Lower leg skin (tissue), 4 donors: ENCODE measurements around the gene DIS3L2. TPM values are rescaled to one million over a fixed set of nuclear protein-coding genes. Genes with fewer than 3 reads are reported as not detected.
"Not testable (repeated sequence)": the region's sequence is repeated elsewhere in the genome, so short reads cannot be mapped to it uniquely, and the experiment has no call there.

Experiments used
- DNase-seq, 2 donors: peaks; one replicate each; pipeline ENCODE4 v3.0.0-alpha.2; 2019; ENCODE audit warnings: low spot score in 2 of 2
- H3K4me3 ChIP-seq: fragments of 200-600 bp; sonication (generic); 2 replicates; pipeline ENCODE4 v1.5.1; 2017; ENCODE audit warnings: mild to moderate bottlenecking, low read depth; ENCODE audit not compliant: poor library complexity, severe bottlenecking
- CTCF ChIP-seq, 3 donors: fragments of 450-650 bp; IDR thresholded peaks; one replicate each; pipeline ENCODE4 v1.5.1; 2016; ENCODE audit warnings: antibody characterized with exemption in 3 of 3, mild to moderate bottlenecking in 3 of 3, moderate library complexity in 2 of 3
- POLR2A ChIP-seq, 2 donors: fragments of 450-650 bp; IDR thresholded peaks; one replicate each; pipeline ENCODE4 v1.6.1; 2016 to 2017; ENCODE audit warnings: antibody characterized with exemption in 2 of 2, mild to moderate bottlenecking in 1 of 2, moderate library complexity in 1 of 2
- WGBS, 2 donors: methylation state at CpG; one replicate each; pipeline ENCODE4 v1.1.5; 2018; 5-methylcytosine and 5-hydroxymethylcytosine counted together
- intact Hi-C: fragments of 100-400 bp; cut with DNase I; formaldehyde crosslinking; loops from one replicate; pipeline ENCODE4 v1.15.0; 2023; ENCODE audit warnings: low total_unique reads
- total RNA-seq, 4 donors: library from RNA; depleted of rRNA; stranded (reverse); fragments of >200 nt; gene quantifications; one replicate each; pipeline ENCODE4 v1.1.0, GENCODE V29; 2016

DIS3L2 gene
- total RNA-seq, 4 donors from 2014 or later: 26.4 to 39.0 (median 34.4) TPM

DNA sequence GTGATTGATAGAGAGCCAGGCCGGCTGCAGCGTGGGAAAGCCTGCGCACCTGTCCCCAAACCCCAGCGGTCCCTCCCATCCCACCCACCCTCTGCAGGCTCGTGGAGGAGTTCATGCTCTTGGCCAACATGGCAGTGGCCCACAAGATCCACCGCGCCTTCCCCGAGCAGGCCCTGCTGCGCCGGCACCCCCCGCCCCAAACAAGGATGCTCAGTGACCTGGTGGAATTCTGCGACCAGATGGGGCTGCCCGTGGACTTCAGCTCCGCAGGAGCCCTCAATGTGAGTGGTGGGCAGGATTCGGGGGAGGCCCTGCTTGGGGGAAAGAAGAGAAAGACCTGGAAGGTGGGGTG lies 368.2 kb downstream of the DIS3L2 start:
- no peak for TF ChIP-seq POLR2A (IDR thresholded peaks at IDR 0.05)
- TF ChIP-seq CTCF (IDR thresholded peaks at IDR 0.05): no peak
- DNase-seq: no peak
- no peak overlapping the region for H3K4me3 ChIP-seq
- intact Hi-C loops: loop anchor here (5.0 kb wide), 1 partner anchor 402 kb away; the partner anchor contains the start of gene NPPC
- WGBS, 2 donors: 94 to 95% methylated on average over 15 of the region's 15 CpGs

DNA sequence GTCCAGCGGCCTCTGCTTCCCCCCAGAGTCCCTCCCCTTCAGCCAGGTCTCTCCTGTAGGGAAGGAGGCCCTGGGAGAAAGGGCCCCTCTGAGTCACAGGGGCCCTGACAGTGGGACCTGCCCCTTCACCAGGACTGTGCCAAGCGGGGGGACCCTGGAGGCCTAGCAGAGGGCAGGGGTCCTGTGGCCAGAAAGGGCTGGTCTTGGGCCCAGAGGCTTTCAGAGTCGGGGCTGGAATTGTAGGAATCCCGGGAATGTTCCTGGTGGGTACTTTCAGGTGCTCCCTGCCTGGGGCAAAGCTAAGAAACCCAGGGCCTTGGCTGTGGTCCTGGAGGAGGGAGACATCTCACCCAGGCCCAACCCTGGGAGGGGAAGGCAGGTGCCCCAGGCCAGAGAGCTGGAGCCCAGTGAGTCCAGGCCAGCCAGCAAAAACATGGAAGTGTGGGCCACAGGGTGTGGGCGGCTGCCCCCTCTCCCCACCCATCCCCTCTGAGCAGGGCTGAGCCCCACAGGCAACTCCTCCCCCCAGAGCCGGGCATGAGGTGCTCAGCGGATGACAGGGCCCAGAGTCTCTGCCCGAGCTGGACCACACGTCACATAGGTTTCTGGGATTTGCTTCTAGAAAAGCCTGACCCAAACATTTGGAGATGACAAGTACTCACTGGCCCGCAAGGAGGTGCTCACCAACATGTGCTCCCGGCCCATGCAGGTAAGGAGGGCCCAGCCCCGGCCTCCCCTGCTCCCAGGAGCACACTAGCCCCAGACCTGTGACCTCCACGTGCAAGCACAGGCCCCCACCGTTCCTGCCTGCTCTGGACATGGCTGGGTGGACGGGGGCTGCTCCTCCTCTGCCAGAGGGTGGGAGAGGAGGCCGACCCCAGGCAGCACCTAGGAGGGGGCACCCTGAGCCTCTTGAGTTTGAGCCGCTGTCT lies 368.8 kb downstream of the DIS3L2 start:
- TF ChIP-seq POLR2A (IDR thresholded peaks at IDR 0.05): no peak
- no peak for TF ChIP-seq CTCF (IDR thresholded peaks at IDR 0.05)
- peak in 1 of 2 donors; percentile 75 for DNase-seq
- intact Hi-C loops: no loop called here
- no peak overlapping the region for H3K4me3 ChIP-seq
- 82 to 84% methylated on average over 13 to 14 of the region's 17 CpGs for WGBS, 2 donors

GRCh38 chr2:232331061-232331460 lies 369.5 kb downstream of the DIS3L2 start:
- peak in 1 of 2 donors; percentile 54 for DNase-seq
- intact Hi-C loops, H3K4me3 ChIP-seq: not testable (repeated sequence)
- 85 to 93% methylated on average over 9 to 10 of the region's 11 CpGs for WGBS, 2 donors

DNA sequence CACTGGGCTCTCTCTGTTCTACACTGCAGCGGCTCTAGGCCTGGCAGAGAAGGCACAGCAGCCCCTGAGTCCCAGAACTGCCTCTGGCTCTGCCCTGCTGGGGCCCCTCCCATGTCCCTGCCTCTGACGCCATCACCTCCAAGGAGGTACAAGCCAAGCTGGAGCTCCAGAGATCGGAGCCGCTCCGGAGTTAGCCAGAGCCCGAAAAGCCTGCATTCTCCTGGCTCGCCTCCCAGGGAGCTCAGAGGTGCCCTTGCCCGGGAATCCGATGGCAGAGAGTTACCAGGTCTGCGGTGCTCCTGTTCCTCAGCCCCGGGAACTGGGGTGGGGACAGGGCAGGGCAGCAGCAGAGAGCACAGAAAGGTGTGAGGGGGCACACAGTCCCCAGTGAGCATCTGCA lies 370.1 kb downstream of the DIS3L2 start:
- WGBS, 2 donors: 78 to 100% methylated on average over 3 to 9 of the region's 11 CpGs
- H3K4me3 ChIP-seq, intact Hi-C loops: not testable (repeated sequence)
- peak in 1 of 2 donors; percentile 83 for DNase-seq

DNA sequence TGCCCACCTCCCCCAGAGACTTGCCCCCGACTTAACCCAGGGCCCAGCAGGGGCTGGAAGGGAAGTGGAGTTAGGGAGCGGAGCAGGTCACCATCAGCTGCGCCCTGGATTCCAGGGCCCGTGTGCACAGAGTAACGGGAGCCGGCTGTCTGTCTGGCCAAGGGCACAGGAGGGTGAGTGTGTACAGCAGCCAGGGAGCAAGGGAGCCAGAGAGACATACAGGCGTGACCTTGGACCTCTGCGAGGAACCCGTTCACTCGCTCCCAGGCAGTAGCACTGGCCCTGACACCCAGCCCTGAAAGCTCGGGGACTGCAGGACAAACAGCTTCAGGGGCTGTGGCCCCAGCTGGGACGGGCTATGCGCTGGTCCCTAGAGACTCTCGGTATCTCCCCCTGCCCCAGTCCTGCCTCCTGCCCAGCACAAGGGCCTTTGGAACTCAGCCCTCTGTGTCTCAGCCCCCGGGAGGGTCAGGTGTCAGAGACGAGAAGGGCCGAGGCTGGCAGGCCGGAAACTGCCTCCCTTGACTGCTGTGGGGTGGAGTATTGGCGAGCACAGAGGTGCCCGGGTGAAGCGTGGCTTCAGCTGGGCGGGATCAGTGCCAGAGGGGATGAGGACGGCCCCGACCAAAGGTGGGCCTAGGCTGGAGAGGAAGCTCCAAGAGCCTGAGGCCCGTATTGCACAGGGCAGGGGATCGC lies 370.9 kb downstream of the DIS3L2 start:
- H3K4me3 ChIP-seq, intact Hi-C loops: not testable (repeated sequence)
- WGBS, 2 donors: 80 to 85% methylated on average over 8 to 12 of the region's 26 CpGs
- peak in 1 of 2 donors; percentile 28 for DNase-seq

DNA sequence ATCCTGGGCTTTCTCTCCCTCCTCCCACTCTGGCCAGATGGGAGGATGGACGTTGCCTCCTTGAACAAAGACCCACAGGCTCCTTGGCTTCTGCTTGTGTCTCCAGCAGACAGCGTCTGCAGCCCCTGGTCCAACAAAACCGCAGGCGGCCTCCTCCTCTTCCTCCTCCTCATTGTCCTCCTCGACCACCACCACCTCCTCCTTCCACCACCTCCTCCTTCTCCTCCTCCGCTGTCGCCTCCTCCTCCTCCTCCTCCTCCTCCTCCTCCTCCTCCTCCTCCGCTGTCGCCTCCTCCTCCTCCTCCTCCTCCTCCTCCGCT lies 371.4 kb downstream of the DIS3L2 start:
- intact Hi-C loops: no loop called here
- peak in 1 of 2 donors; percentile 54 for DNase-seq
- H3K4me3 ChIP-seq: no peak overlapping the region
- 92 to 93% methylated on average over 10 of the region's 10 CpGs for WGBS, 2 donors
- TF ChIP-seq CTCF (IDR thresholded peaks at IDR 0.05): no peak
- TF ChIP-seq POLR2A (IDR thresholded peaks at IDR 0.05): no peak

DNA sequence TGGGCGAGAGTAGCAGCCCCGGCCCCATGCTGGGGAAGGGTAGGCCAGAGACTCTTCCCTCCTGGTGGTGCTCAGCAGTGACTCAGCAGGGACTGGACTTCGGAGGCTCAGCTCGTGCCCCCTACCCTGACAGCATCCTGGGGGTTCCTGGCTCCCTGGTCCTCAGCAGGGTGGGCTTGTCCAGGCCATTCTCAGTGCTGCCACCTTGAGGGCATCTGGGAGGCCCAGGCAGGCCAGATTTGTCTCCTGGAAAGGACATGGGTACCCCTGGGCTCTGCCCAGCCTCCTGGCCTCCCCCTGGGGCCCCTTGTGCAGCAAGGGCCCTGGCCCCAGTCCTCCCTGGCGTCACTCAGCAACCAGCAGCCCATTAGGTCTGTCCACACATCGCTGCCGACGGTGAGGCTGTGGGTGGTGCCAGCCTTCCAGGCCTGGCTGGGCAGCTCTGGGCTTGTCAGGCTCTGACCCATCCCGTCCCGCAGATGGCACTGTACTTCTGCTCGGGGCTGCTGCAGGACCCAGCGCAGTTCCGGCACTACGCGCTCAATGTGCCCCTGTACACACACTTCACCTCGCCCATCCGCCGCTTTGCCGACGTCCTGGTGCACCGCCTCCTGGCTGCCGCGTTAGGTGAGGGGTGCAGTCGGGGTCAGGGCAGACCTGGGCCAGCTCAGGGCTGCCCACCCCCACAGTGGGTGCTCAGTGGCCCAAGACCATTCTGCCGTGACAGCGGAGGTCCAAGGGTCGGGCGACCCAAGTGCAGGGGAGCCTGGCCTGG lies 372.0 kb downstream of the DIS3L2 start:
- intact Hi-C loops: no loop called here
- H3K4me3 ChIP-seq: no peak overlapping the region
- TF ChIP-seq CTCF (IDR thresholded peaks at IDR 0.05) (no peak), POLR2A (IDR thresholded peaks at IDR 0.05) (no peak)
- 84 to 90% methylated on average over 28 of the region's 28 CpGs for WGBS, 2 donors
- peak in 1 of 2 donors; percentile 82 for DNase-seq

- H3K4me3 ChIP-seq, intact Hi-C loops: not testable (repeated sequence)
- DNase-seq: peak in 1 of 2 donors; percentile 57
- 93 to 94% methylated on average over 19 to 28 of the region's 33 CpGs for WGBS, 2 donors
Measured at GRCh38 chr2:232334136-232334884, 372.8 kb downstream of the DIS3L2 start.

DNA sequence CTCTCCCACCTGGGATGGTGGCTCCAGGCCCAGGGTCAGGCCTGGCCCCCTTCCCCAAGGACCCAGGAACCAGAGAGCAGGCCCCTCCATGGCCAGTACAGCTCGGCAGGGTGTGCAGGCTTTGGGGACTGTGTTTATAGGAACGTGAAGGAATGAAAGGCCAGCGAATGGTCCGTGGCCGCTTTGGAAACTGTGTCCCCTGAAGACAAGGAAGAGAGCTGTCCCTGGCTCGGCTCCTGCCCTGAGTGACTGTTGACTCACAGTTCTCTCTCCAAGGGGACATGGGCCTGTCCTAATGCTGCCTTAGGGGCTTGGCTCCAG lies 373.3 kb downstream of the DIS3L2 start:
- intact Hi-C loops: not testable (repeated sequence)

More for the DNA sequence above, 373.3 kb downstream of the DIS3L2 start:
- 83% methylated on average over 2 of the region's 6 CpGs; no CpG with 5 or more reads in 1 of the 2 donors for WGBS, 2 donors
- peak in 1 of 2 donors; percentile 56 for DNase-seq
- not testable (repeated sequence) for H3K4me3 ChIP-seq
